GM19043 (cell line): ENCODE results near the gene GRK3.

ENCODE experiments used
- ATAC-seq: cut with Tn5 transposase; IDR thresholded peaks from one replicate; pipeline ENCODE4 v1.9.1; 2021; ENCODE audit warnings: low read depth; ENCODE audit not compliant: unreplicated experiment

The GRK3 gene

DNA sequence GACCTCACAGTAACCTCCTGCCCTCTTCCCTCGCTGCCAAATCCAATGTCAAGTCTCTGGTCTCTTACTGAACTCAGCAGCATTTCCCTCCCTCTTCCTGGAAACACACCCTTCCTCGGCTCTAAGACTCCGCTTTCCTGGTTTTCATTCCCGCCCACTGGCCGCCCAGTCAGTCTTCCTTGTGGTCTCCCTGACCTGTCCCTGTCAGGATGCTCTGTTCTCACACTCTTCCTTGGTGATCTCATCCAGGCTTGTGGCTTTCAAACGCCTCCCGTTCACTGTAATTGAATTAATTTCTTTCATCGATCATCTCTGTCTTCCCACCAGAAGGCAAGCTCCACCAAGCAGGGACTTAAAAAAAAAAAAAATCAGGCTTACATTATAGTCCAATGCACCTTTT is 211.1 kb downstream of the GRK3 start:
- ATAC-seq = no peak

DNA sequence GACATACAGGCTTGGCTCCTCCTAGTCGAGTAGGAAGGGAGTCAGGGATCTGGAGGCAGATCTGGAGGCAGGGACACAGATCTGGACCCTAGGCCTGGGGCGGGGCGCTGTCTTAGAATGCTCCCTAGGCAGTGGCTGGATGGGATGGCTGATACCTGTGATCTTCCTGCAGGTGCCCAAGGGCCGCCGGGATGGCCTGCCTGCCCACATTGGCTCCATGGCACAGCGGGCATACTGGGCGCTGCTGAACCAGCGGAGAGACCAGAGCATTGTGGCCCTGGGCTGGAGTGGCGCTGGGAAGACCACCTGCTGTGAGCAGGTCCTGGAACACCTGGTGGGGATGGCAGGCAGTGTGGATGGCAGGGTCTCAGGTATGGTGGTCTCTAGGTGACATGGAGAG is 212.9 kb downstream of the GRK3 start:
- ATAC-seq = no peak

DNA sequence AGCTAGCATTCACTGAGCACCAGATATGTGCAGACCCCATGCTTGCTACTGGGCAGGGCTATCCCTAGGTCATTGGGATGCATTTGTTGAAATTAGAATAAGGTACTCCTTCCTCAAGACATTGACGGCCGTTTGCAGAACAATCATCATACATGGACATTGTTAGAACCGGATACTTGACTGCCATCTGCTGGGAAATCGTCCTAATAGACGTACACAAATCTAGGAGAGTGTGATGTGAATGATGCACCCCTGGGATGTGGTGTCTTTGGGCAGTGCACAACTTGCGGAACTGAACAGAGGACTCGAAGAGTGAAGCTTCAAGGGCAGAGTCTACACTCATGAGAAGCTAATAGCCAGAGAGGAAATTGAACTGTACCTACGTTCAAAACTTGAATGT is 213.4 kb downstream of the GRK3 start:
- no peak for ATAC-seq
